AG04450 (cell line): ENCODE measurements around the gene PTPRQ. TPM values are rescaled to one million over a fixed set of nuclear protein-coding genes. Genes with fewer than 3 reads are reported as not detected.
"Not testable (repeated sequence)": the region's sequence is repeated elsewhere in the genome, so short reads cannot be mapped to it uniquely, and the experiment has no call there.

Source experiments
- CTCF ChIA-PET: fragments of 300-600, 350-600 bp; formaldehyde crosslinking; extraction: SDS; loops from one replicate; lab custom pipeline; 2022; ENCODE audit warnings: antibody characterized with exemption, inconsistent platforms; lab: Charles Lee
- POLR2A ChIA-PET: fragments of 350-600 bp; formaldehyde crosslinking; extraction: SDS; loops from one replicate; lab custom pipeline; 2021; ENCODE audit warnings: antibody characterized with exemption, inconsistent platforms; lab: Yijun Ruan, JAX
- DNase-seq: peaks from one replicate; pipeline ENCODE4 v3.0.0-alpha.2; 2011; ENCODE audit warnings: low read depth, low spot score
- H3K27ac ChIP-seq: one replicate; pipeline ENCODE4 v1.5.1; 2012; ENCODE audit warnings: low read depth, low read length, control low read depth
- H3K27me3 ChIP-seq: one replicate; pipeline ENCODE4 v1.6.0; 2012; ENCODE audit warnings: low read length; ENCODE audit not compliant: control insufficient read depth, insufficient read depth
- H3K4me3 ChIP-seq: 2 replicates; pipeline ENCODE4 v1.5.1; 2011; ENCODE audit warnings: mild to moderate bottlenecking, low read depth, low read length, control low read depth
- H3K9me3 ChIP-seq: 2 replicates; pipeline ENCODE4 v1.5.1; 2012; ENCODE audit warnings: low read length; ENCODE audit not compliant: control insufficient read depth, insufficient read depth
- CTCF ChIP-seq: IDR thresholded peaks from 2 replicates; pipeline ENCODE4 v1.5.1; 2011; ENCODE audit warnings: low read depth, low read length, control low read depth, inconsistent platforms
- polyA plus RNA-seq: library from polyadenylated mRNA; depleted of rRNA; stranded (reverse); fragments of >200 nt; gene quantifications from 2 replicates; pipeline ENCODE4 v1.2.3, GENCODE V29; 2011

PTPRQ gene
- polyA plus RNA-seq, 1 experiment, result 1.1 TPM

- Histone ChIP-seq H3K27ac (no peak overlapping the region), H3K27me3 (no peaks in the 10 kb centered on the region), H3K9me3 (no peaks in the 10 kb centered on the region), H3K4me3 (no peak overlapping the region)
- TF ChIP-seq CTCF, result no peak
- no peak for DNase-seq
- CTCF ChIA-PET, result interaction anchor here (1.4 kb wide), 1 partner anchor 154 kb away, joined by 3 read pairs; no protein-coding TSS in a partner anchor
- POLR2A ChIA-PET, result no interaction called here
Observed at GRCh38 chr12:80445083-80445793, 1.2 kb downstream of the PTPRQ start.

GRCh38 chr12:80456513-80456912 is 12.5 kb downstream of the PTPRQ start:
- H3K4me3 ChIP-seq, result no peak overlapping the region
- CTCF ChIA-PET, result no interaction called here
- no peak for DNase-seq
- H3K27ac ChIP-seq, result no peak overlapping the region
- POLR2A ChIA-PET, result no interaction called here
- H3K27me3 ChIP-seq, result no peaks in the 10 kb centered on the region
- no peaks in the 10 kb centered on the region; the same call in 1 of the 2 replicates for H3K9me3 ChIP-seq
- TF ChIP-seq CTCF, result no peak

- TF ChIP-seq CTCF, result no peak
- Histone ChIP-seq H3K4me3 (no peak overlapping the region), H3K27me3 (no peaks in the 10 kb centered on the region), H3K27ac (no peak overlapping the region), H3K9me3 (no peaks in the 10 kb centered on the region)
- CTCF ChIA-PET, result no interaction called here
- DNase-seq, result no peak
- POLR2A ChIA-PET, result no interaction called here
Observed at GRCh38 chr12:80460972-80461371, 16.9 kb downstream of the PTPRQ start.

GRCh38 chr12:80461851-80462250 is 17.8 kb downstream of the PTPRQ start:
- DNase-seq, H3K27me3 ChIP-seq, H3K27ac ChIP-seq, CTCF ChIA-PET, POLR2A ChIA-PET, H3K4me3 ChIP-seq, H3K9me3 ChIP-seq: not testable (repeated sequence)

GRCh38 chr12:80469681-80470080 is 25.6 kb downstream of the PTPRQ start:
- ChIA-PET CTCF (no interaction called here), POLR2A (no interaction called here)
- Histone ChIP-seq H3K27me3 (no peaks in the 10 kb centered on the region), H3K9me3 (no peaks in the 10 kb centered on the region), H3K4me3 (no peak overlapping the region), H3K27ac (no peak overlapping the region)
- no peak for DNase-seq
- no peak for TF ChIP-seq CTCF
